Liver (tissue), 9 donors: ENCODE measurements around the gene GRK2. TPM values are rescaled to one million over a fixed set of nuclear protein-coding genes. Genes with fewer than 3 reads are reported as not detected.

ENCODE experiments used
- DNase-seq: peaks from one replicate; pipeline ENCODE4 v3.0.0-alpha.2; 2017; ENCODE audit warnings: low spot score
- H3K27ac ChIP-seq, 2 donors: one replicate each; pipeline ENCODE4 v1.7.0; 2013; ENCODE audit warnings: inconsistent platforms in 2 of 2, low read length in 2 of 2, control low read depth in 1 of 2, low read depth in 1 of 2, mild to moderate bottlenecking in 1 of 2
- H3K27me3 ChIP-seq, 4 donors: one replicate each; pipeline versions ENCODE4 v1.6.1 to v1.7.0; 2013; ENCODE audit warnings: low read length in 3 of 4, inconsistent platforms in 1 of 4, mild to moderate bottlenecking in 1 of 4, moderate library complexity in 1 of 4; ENCODE audit not compliant: control insufficient read depth in 4 of 4, insufficient read depth in 4 of 4
- H3K36me3 ChIP-seq, 4 donors: one replicate each; pipeline versions ENCODE4 v1.6.1 to v1.7.0; 2013; ENCODE audit warnings: low read length in 3 of 4, mild to moderate bottlenecking in 3 of 4, low read depth in 1 of 4, moderate library complexity in 1 of 4; ENCODE audit not compliant: control insufficient read depth in 4 of 4, insufficient read depth in 3 of 4
- H3K4me1 ChIP-seq, 4 donors: one replicate each; pipeline versions ENCODE4 v1.6.1 to v1.7.0; 2013; ENCODE audit warnings: low read length in 3 of 4, mild to moderate bottlenecking in 3 of 4, moderate library complexity in 1 of 4; ENCODE audit not compliant: control insufficient read depth in 4 of 4, insufficient read depth in 4 of 4
- H3K4me3 ChIP-seq, 3 donors: one replicate each; pipeline versions ENCODE4 v1.6.1 to v1.7.0; 2013; ENCODE audit warnings: low read length in 3 of 3, control low read depth in 1 of 3, low read depth in 1 of 3, mild to moderate bottlenecking in 1 of 3
- H3K9ac ChIP-seq, 2 donors: one replicate each; pipeline ENCODE4 v1.7.0; 2013; ENCODE audit warnings: low read length in 2 of 2, mild to moderate bottlenecking in 2 of 2, moderate library complexity in 2 of 2, control low read depth in 1 of 2, low read depth in 1 of 2
- H3K9me3 ChIP-seq, 4 donors: one replicate each; pipeline versions ENCODE4 v1.6.1 to v1.7.0; 2013; ENCODE audit warnings: low read length in 3 of 4; ENCODE audit not compliant: control insufficient read depth in 4 of 4
- EGR1 ChIP-seq, 2 donors: IDR thresholded peaks; 2 replicates each; pipeline ENCODE4 v1.6.1; 2016 to 2018; ENCODE audit warnings: antibody characterized with exemption in 2 of 2, low read depth in 2 of 2
- FOXA1 ChIP-seq: IDR thresholded peaks from 2 replicates; pipeline ENCODE4 v1.6.1; 2016; ENCODE audit warnings: antibody characterized with exemption
- FOXA2 ChIP-seq: IDR thresholded peaks from 2 replicates; pipeline ENCODE4 v1.6.1; 2016; ENCODE audit warnings: antibody characterized with exemption
- GABPA ChIP-seq, 2 donors: IDR thresholded peaks in 1 of 2; conservative IDR thresholded peaks in 1 of 2; 2 replicates each; pipeline ENCODE4 v1.6.1; 2016; ENCODE audit warnings: antibody characterized with exemption in 2 of 2, mild to moderate bottlenecking in 1 of 2, moderate library complexity in 1 of 2
- HNF4A ChIP-seq, 2 donors: conservative IDR thresholded peaks; 2 replicates each; pipeline ENCODE4 v1.6.1; 2016; ENCODE audit warnings: antibody characterized with exemption in 2 of 2, mild to moderate bottlenecking in 2 of 2
- HNF4G ChIP-seq: IDR thresholded peaks from 2 replicates; pipeline ENCODE4 v1.6.1; 2016; ENCODE audit warnings: antibody characterized with exemption
- JUND ChIP-seq, 2 donors: IDR thresholded peaks; 2 replicates each; pipeline ENCODE4 v1.6.1; 2016; ENCODE audit warnings: antibody characterized with exemption in 2 of 2
- NR2F2 ChIP-seq: IDR thresholded peaks from 2 replicates; pipeline ENCODE4 v1.6.1; 2016; ENCODE audit warnings: antibody characterized with exemption
- RAD21 ChIP-seq, 2 donors: IDR thresholded peaks; 2 replicates each; pipeline ENCODE4 v1.6.1; 2016; ENCODE audit warnings: antibody characterized with exemption in 2 of 2, mild to moderate bottlenecking in 2 of 2
- RXRA ChIP-seq, 2 donors: IDR thresholded peaks; 2 replicates each; pipeline ENCODE4 v1.6.1; 2017 to 2018; ENCODE audit warnings: antibody characterized with exemption in 2 of 2, mild to moderate bottlenecking in 1 of 2
- SP1 ChIP-seq: IDR thresholded peaks from 2 replicates; pipeline ENCODE4 v1.6.1; 2018; ENCODE audit warnings: antibody characterized with exemption, mild to moderate bottlenecking
- TAF1 ChIP-seq: conservative IDR thresholded peaks from 2 replicates; pipeline ENCODE4 v1.6.1; 2016; ENCODE audit warnings: antibody characterized with exemption, mild to moderate bottlenecking
- YY1 ChIP-seq: IDR thresholded peaks from 2 replicates; pipeline ENCODE4 v1.6.1; 2016; ENCODE audit warnings: antibody characterized with exemption, mild to moderate bottlenecking
- WGBS: extraction: QIAGEN DNeasy Blood & Tissue Kit; methylation state at CpG from one replicate; pipeline ENCODE4 v1.1.7; 2013; 5-methylcytosine and 5-hydroxymethylcytosine counted together
- polyA plus RNA-seq, 2 donors: library from polyadenylated mRNA; stranded (reverse) in 1 of 2; unstranded in 1 of 2; fragments of 200-250 nt in 1 of 2; fragments of >200 nt in 1 of 2; fragmentation: Nextera tagmentation in 1 of 2; extraction: Ambion mirVana in 1 of 2; gene quantifications; one replicate each; pipeline versions ENCODE4 v1.2.1 to v1.2.3, GENCODE V29; 2013 to 2015
- total RNA-seq, 2 donors: library from RNA; depleted of rRNA; stranded (reverse); fragments of >200 nt; gene quantifications; one replicate each; pipeline ENCODE4 v1.2.3, GENCODE V29; 2014
- TF ChIP-seq, protein P1 (sequence below): IDR thresholded peaks from 2 replicates; pipeline ENCODE4 v1.6.1; 2016; ENCODE audit warnings: antibody characterized with exemption
- TF ChIP-seq, protein P2 (sequence below): IDR thresholded peaks from 2 replicates; pipeline ENCODE4 v1.6.1; 2016; ENCODE audit warnings: antibody characterized with exemption, mild to moderate bottlenecking
- TF ChIP-seq, protein P3 (sequence below): IDR thresholded peaks from 2 replicates; pipeline ENCODE4 v1.6.1; 2016; ENCODE audit warnings: antibody characterized with exemption
- TF ChIP-seq, protein P4 (sequence below): IDR thresholded peaks from 2 replicates; pipeline ENCODE4 v1.6.1; 2016; ENCODE audit warnings: antibody characterized with exemption
- TF ChIP-seq, protein P5 (sequence below): fragments of 150-350 bp; IDR thresholded peaks from 2 replicates; pipeline ENCODE4 v1.5.1; 2017; ENCODE audit warnings: improper control_type of control experiment, low read depth, low read length; ENCODE audit not compliant: missing input control
- donor health status: healthy.
- donor health status: healthy.
- donor health status: healthy.
- donor health status: healthy.
- donor health status: healthy.

GRK2 gene
- total and polyA plus RNA-seq, 4 donors = 13.4 to 41.4 (median 31.7) TPM

DNA sequence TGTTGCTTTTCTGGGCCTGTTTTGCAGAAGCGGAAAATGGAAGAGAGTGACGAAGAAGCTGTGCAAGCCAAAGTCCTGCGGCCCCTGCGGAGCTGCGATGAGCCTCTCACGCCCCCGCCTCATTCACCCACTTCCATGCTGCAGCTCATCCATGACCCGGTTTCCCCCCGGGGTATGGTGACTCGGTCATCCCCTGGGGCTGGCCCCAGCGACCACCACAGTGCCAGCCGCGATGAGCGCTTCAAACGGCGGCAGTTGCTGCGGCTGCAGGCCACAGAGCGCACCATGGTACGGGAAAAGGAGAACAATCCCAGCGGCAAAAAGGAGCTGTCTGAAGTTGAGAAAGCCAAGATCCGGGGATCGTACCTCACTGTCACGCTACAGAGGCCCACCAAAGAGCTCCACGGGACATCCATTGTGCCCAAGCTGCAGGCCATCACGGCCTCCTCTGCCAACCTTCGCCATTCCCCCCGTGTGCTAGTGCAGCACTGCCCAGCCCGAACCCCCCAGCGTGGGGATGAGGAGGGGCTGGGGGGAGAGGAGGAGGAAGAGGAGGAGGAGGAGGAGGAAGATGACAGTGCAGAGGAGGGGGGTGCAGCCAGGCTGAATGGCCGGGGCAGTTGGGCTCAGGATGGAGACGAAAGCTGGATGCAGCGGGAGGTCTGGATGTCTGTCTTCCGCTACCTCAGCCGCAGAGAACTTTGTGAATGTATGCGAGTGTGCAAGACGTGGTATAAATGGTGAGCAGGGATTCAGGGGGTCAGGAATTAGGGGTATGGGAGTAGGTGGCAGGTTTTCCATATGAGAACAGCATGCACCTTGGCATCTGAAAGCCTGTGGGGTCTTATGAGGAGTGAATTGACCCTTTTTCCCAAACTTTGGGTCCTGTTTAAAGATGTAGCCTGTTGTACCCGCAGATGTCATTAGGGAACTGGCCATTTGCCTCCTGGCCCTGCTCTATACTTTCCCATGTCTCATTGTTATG is 15.9 kb upstream of the GRK2 start:
- WGBS = 96% methylated on average over 37 of the region's 37 CpGs
- Histone ChIP-seq H3K36me3 (peaks cover 32 to 90% (median 78%) of the 10 kb centered on the region in 4 donors), H3K4me3 (no peak overlapping the region)

DNA sequence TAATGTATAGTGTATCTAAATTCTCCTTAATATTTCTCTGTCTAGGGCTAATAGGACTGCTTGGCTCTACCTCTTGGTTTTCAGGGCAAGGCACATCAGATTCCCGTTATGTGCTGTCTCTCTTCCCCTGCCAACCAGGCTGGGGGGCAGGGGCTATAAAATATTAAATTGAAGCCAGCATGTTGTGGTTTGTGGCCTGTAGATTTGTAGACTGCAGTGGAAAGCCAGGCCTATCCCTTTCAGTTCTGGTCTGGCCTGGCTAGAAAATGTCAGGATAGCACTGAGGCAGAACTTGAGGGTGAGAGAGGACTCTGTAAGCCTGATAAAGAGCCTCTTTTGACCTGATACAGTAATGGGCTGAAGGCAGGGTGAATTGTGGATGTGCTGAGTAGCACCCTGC is 14.4 kb upstream of the GRK2 start:
- H3K9ac ChIP-seq = no peak overlapping the region
- H3K9me3 ChIP-seq = no peaks in the 10 kb centered on the region
- no peak overlapping the region for H3K27ac ChIP-seq
- peaks cover 1 to 59% (median 46%) of the 10 kb centered on the region in 4 donors for H3K4me1 ChIP-seq
- no peak for DNase-seq
- TF ChIP-seq RAD21 (IDR thresholded peaks at IDR 0.05) (no peak), FOXA2 (no peak), FOXA1 (no peak), HNF4A (conservative IDR thresholded peaks at IDR 0.05) (no peak), EGR1 (IDR thresholded peaks at IDR 0.05; ENCODE audit: low read depth in 2 of 2) (no peak), JUND (IDR thresholded peaks at IDR 0.05) (no peak), RXRA (IDR thresholded peaks at IDR 0.05) (no peak), TAF1 (no peak), SP1 (no peak), NR2F2 (no peak), GABPA (IDR thresholded peaks at IDR 0.05 in 1 of 2, conservative IDR thresholded peaks at IDR 0.05 in 1 of 2) (no peak), HNF4G (no peak), YY1 (no peak)
- TF ChIP-seq, protein P1, sequence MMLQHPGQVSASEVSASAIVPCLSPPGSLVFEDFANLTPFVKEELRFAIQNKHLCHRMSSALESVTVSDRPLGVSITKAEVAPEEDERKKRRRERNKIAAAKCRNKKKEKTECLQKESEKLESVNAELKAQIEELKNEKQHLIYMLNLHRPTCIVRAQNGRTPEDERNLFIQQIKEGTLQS = no peak
- TF ChIP-seq, protein P2, sequence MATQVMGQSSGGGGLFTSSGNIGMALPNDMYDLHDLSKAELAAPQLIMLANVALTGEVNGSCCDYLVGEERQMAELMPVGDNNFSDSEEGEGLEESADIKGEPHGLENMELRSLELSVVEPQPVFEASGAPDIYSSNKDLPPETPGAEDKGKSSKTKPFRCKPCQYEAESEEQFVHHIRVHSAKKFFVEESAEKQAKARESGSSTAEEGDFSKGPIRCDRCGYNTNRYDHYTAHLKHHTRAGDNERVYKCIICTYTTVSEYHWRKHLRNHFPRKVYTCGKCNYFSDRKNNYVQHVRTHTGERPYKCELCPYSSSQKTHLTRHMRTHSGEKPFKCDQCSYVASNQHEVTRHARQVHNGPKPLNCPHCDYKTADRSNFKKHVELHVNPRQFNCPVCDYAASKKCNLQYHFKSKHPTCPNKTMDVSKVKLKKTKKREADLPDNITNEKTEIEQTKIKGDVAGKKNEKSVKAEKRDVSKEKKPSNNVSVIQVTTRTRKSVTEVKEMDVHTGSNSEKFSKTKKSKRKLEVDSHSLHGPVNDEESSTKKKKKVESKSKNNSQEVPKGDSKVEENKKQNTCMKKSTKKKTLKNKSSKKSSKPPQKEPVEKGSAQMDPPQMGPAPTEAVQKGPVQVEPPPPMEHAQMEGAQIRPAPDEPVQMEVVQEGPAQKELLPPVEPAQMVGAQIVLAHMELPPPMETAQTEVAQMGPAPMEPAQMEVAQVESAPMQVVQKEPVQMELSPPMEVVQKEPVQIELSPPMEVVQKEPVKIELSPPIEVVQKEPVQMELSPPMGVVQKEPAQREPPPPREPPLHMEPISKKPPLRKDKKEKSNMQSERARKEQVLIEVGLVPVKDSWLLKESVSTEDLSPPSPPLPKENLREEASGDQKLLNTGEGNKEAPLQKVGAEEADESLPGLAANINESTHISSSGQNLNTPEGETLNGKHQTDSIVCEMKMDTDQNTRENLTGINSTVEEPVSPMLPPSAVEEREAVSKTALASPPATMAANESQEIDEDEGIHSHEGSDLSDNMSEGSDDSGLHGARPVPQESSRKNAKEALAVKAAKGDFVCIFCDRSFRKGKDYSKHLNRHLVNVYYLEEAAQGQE = no peak
- TF ChIP-seq, protein P3, sequence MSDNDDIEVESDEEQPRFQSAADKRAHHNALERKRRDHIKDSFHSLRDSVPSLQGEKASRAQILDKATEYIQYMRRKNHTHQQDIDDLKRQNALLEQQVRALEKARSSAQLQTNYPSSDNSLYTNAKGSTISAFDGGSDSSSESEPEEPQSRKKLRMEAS = no peak
- TF ChIP-seq, protein P4, sequence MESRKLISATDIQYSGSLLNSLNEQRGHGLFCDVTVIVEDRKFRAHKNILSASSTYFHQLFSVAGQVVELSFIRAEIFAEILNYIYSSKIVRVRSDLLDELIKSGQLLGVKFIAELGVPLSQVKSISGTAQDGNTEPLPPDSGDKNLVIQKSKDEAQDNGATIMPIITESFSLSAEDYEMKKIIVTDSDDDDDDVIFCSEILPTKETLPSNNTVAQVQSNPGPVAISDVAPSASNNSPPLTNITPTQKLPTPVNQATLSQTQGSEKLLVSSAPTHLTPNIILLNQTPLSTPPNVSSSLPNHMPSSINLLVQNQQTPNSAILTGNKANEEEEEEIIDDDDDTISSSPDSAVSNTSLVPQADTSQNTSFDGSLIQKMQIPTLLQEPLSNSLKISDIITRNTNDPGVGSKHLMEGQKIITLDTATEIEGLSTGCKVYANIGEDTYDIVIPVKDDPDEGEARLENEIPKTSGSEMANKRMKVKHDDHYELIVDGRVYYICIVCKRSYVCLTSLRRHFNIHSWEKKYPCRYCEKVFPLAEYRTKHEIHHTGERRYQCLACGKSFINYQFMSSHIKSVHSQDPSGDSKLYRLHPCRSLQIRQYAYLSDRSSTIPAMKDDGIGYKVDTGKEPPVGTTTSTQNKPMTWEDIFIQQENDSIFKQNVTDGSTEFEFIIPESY = no peak
- TF ChIP-seq, protein P5, sequence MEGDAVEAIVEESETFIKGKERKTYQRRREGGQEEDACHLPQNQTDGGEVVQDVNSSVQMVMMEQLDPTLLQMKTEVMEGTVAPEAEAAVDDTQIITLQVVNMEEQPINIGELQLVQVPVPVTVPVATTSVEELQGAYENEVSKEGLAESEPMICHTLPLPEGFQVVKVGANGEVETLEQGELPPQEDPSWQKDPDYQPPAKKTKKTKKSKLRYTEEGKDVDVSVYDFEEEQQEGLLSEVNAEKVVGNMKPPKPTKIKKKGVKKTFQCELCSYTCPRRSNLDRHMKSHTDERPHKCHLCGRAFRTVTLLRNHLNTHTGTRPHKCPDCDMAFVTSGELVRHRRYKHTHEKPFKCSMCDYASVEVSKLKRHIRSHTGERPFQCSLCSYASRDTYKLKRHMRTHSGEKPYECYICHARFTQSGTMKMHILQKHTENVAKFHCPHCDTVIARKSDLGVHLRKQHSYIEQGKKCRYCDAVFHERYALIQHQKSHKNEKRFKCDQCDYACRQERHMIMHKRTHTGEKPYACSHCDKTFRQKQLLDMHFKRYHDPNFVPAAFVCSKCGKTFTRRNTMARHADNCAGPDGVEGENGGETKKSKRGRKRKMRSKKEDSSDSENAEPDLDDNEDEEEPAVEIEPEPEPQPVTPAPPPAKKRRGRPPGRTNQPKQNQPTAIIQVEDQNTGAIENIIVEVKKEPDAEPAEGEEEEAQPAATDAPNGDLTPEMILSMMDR = no peak
- H3K36me3 ChIP-seq = peaks cover 26 to 81% (median 72%) of the 10 kb centered on the region in 4 donors
- H3K27me3 ChIP-seq = no peaks in the 10 kb centered on the region
- 83% methylated on average over 1 of the region's 1 CpG for WGBS
- H3K4me3 ChIP-seq = no peak overlapping the region

More for the DNA sequence above, 15.9 kb upstream of the GRK2 start:
- DNase-seq = no peak
- Histone ChIP-seq H3K27ac (no peak overlapping the region), H3K9me3 (no peaks in the 10 kb centered on the region), H3K27me3 (no peaks in the 10 kb centered on the region), H3K4me1 (peaks cover 1 to 46% (median 35%) of the 10 kb centered on the region in 4 donors), H3K9ac (no peak overlapping the region)
- TF ChIP-seq JUND (IDR thresholded peaks at IDR 0.05) (no peak), EGR1 (IDR thresholded peaks at IDR 0.05; ENCODE audit: low read depth in 2 of 2) (no peak), TAF1 (no peak), SP1 (no peak)
- TF ChIP-seq, protein P4 = no peak
- TF ChIP-seq, protein P3 = no peak
